Measurements from ENCODE around the gene ZMIZ1.
"Not testable (repeated sequence)": the region's sequence is repeated elsewhere in the genome, so short reads cannot be mapped to it uniquely, and the experiment has no call there.

Gene ZMIZ1

GRCh38 chr10:79029478-79030390, 39.0 kb upstream of the ZMIZ1 start:
- DNase-seq (ENCODE audit: low read depth in 2 of 2), result no peak

GRCh38 chr10:79030705-79031104, 38.1 kb upstream of the ZMIZ1 start:
- no peak for DNase-seq (ENCODE audit: low read depth in 2 of 2)

GRCh38 chr10:79031723-79032122, 37.0 kb upstream of the ZMIZ1 start:
- DNase-seq (ENCODE audit: low read depth in 2 of 2), result no peak

- DNase-seq (ENCODE audit: low read depth in 2 of 2), result no peak
These were observed 34.4 kb upstream of the ZMIZ1 start for GRCh38 chr10:79034271-79034876.

GRCh38 chr10:79036416-79036815, 32.4 kb upstream of the ZMIZ1 start:
- DNase-seq (ENCODE audit: low read depth in 2 of 2), result not testable (repeated sequence)

GRCh38 chr10:79038104-79038840, 30.5 kb upstream of the ZMIZ1 start:
- DNase-seq (ENCODE audit: low read depth in 2 of 2), result no peak

- no peak for DNase-seq (ENCODE audit: low read depth in 2 of 2)
These were observed 29.9 kb upstream of the ZMIZ1 start for GRCh38 chr10:79038841-79039201.

GRCh38 chr10:79042639-79043411, 25.9 kb upstream of the ZMIZ1 start:
- DNase-seq (ENCODE audit: low read depth in 2 of 2), result no peak

- no peak for DNase-seq (ENCODE audit: low read depth in 2 of 2)
These were observed 24.6 kb upstream of the ZMIZ1 start for GRCh38 chr10:79044036-79044632.

GRCh38 chr10:79044846-79045245, 23.9 kb upstream of the ZMIZ1 start:
- DNase-seq (ENCODE audit: low read depth in 2 of 2), result no peak

- DNase-seq (ENCODE audit: low read depth in 2 of 2), result no peak
These were observed 23.1 kb upstream of the ZMIZ1 start for GRCh38 chr10:79045566-79046175.

- DNase-seq (ENCODE audit: low read depth in 2 of 2), result no peak
These were observed 22.4 kb upstream of the ZMIZ1 start for GRCh38 chr10:79046326-79046725.

GRCh38 chr10:79046741-79047583, 21.8 kb upstream of the ZMIZ1 start:
- no peak for DNase-seq (ENCODE audit: low read depth in 2 of 2)

GRCh38 chr10:79047584-79047874, 21.2 kb upstream of the ZMIZ1 start:
- no peak for DNase-seq (ENCODE audit: low read depth in 2 of 2)

- DNase-seq (ENCODE audit: low read depth in 2 of 2), result no peak
These were observed 20.7 kb upstream of the ZMIZ1 start for GRCh38 chr10:79047875-79048638.

GRCh38 chr10:79048639-79049550, 19.9 kb upstream of the ZMIZ1 start:
- DNase-seq (ENCODE audit: low read depth in 2 of 2), result no peak

- no peak for DNase-seq (ENCODE audit: low read depth in 2 of 2)
These were observed 18.6 kb upstream of the ZMIZ1 start for GRCh38 chr10:79049931-79050895.

Measured in stimulated activated CD8-positive, alpha-beta memory T cell treated with anti-CD3 and anti-CD28 coated beads, Interleukin-2, amount 100 ng/mL, for 1 hour (primary cell).